ENCODE measurements around the gene AFMID. TPM values are rescaled to one million over a fixed set of nuclear protein-coding genes. Genes with fewer than 3 reads are reported as not detected.

The AFMID gene
- total and polyA plus RNA-seq, 2 of the 8 experiments (the other 6 are each of a cell fraction or from before 2014, with no cell fraction given), result 49.0 to 53.0 TPM

GRCh38 chr17:78248051-78248914 lies 61.1 kb downstream of the AFMID start (continued):
- TF ChIP-seq SP2 (IDR thresholded peaks at IDR 0.05; ENCODE audit: low read length) (no peak), ZNF274 (IDR thresholded peaks at IDR 0.05; ENCODE audit: borderline replicate concordance, extremely low read depth, low read length) (no peak), CBX8 (IDR thresholded peaks at IDR 0.05; ENCODE audit: borderline replicate concordance, low read depth, low read length) (no peak), E2F6 (IDR thresholded peaks at IDR 0.05) (no peak), BRCA1 (IDR thresholded peaks at IDR 0.05; ENCODE audit: low read depth, low read length) (no peak), CBX5 (IDR thresholded peaks at IDR 0.05; ENCODE audit: low read depth, low read length) (no peak), RFX5 (IDR thresholded peaks at IDR 0.05; ENCODE audit: borderline replicate concordance, low read depth, low read length) (no peak)

Measured in H1 (cell line).